GM23338 (cell line): ENCODE results near the gene ADAMTS17.

Source experiments
- CREB1 ChIP-seq: fragments of 250-450 bp; sonication (Bioruptor Pico); IDR thresholded peaks from 2 replicates; pipeline ENCODE4 v1.5.0; 2020; ENCODE audit warnings: low read depth, mild to moderate bottlenecking, moderate library complexity
- EZH2 ChIP-seq: fragments of 200-600 bp; sonication (generic); IDR thresholded peaks from one replicate; pipeline ENCODE4 v1.8.0; 2017; ENCODE audit warnings: antibody characterized with exemption, mild to moderate bottlenecking, low read depth; ENCODE audit not compliant: unreplicated experiment
- EZH2phosphoT487 ChIP-seq: fragments of 200-600 bp; sonication (generic); IDR thresholded peaks from one replicate; pipeline ENCODE4 v1.8.1; 2018; ENCODE audit warnings: antibody characterized with exemption; ENCODE audit not compliant: unreplicated experiment
- JUNB ChIP-seq: IDR thresholded peaks from one replicate; pipeline ENCODE4 v1.6.1; 2016; ENCODE audit warnings: antibody characterized with exemption; ENCODE audit not compliant: unreplicated experiment
- POLR2AphosphoS5 ChIP-seq: IDR thresholded peaks from 2 replicates; pipeline ENCODE4 v1.6.1; 2016; ENCODE audit warnings: antibody characterized with exemption, low read depth
- ZNF331 ChIP-seq: fragments of 250-450 bp; sonication (Bioruptor Pico); IDR thresholded peaks from 2 replicates; pipeline ENCODE4 v1.5.0; 2020; ENCODE audit warnings: low read depth, mild to moderate bottlenecking, moderate library complexity
- TF ChIP-seq, protein P1 (sequence below), 2 experiments: fragments of 200-600 bp in 1 of 2; sonication (generic) in 1 of 2; conservative IDR thresholded peaks; 2 replicates each; pipeline versions ENCODE4 v1.5.1 to v1.6.1; 2016 to 2017; ENCODE audit warnings: antibody characterized with exemption in 2 of 2, low read depth in 2 of 2, mild to moderate bottlenecking in 2 of 2, moderate library complexity in 1 of 2
- TF ChIP-seq, protein P2 (sequence below): IDR thresholded peaks from one replicate; pipeline ENCODE4 v1.6.1; 2018; ENCODE audit warnings: antibody characterized with exemption; ENCODE audit not compliant: unreplicated experiment

DNA sequence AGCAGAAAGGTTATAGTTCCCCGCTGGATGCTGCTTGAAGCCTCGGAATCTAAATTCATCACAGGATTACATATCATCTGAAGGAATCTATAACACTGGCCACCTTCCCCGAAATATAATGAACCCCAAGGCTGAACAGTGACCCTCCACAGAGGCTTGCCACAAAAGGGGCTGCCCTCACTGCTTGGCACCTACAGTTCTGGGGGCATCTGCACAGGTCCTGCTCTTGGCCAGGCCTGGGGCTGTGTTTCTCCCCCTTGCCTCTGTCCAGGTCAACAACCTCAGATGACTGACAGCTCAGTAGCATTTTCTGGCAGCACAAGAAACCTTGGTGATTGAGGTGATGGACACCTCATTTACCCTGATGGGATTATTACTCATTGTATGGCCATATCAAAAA is 1.5 kb upstream of the ADAMTS17 start:
- TF ChIP-seq, protein P1, sequence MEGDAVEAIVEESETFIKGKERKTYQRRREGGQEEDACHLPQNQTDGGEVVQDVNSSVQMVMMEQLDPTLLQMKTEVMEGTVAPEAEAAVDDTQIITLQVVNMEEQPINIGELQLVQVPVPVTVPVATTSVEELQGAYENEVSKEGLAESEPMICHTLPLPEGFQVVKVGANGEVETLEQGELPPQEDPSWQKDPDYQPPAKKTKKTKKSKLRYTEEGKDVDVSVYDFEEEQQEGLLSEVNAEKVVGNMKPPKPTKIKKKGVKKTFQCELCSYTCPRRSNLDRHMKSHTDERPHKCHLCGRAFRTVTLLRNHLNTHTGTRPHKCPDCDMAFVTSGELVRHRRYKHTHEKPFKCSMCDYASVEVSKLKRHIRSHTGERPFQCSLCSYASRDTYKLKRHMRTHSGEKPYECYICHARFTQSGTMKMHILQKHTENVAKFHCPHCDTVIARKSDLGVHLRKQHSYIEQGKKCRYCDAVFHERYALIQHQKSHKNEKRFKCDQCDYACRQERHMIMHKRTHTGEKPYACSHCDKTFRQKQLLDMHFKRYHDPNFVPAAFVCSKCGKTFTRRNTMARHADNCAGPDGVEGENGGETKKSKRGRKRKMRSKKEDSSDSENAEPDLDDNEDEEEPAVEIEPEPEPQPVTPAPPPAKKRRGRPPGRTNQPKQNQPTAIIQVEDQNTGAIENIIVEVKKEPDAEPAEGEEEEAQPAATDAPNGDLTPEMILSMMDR (conservative IDR thresholded peaks at IDR 0.05; ENCODE audit: low read depth in 2 of 2), result no peak
- TF ChIP-seq ZNF331 (CRISPR knock-in tag), result no peak
- TF ChIP-seq JUNB, result no peak
- TF ChIP-seq EZH2phosphoT487, result no peak
- TF ChIP-seq POLR2AphosphoS5, result no peak
- TF ChIP-seq, protein P2, sequence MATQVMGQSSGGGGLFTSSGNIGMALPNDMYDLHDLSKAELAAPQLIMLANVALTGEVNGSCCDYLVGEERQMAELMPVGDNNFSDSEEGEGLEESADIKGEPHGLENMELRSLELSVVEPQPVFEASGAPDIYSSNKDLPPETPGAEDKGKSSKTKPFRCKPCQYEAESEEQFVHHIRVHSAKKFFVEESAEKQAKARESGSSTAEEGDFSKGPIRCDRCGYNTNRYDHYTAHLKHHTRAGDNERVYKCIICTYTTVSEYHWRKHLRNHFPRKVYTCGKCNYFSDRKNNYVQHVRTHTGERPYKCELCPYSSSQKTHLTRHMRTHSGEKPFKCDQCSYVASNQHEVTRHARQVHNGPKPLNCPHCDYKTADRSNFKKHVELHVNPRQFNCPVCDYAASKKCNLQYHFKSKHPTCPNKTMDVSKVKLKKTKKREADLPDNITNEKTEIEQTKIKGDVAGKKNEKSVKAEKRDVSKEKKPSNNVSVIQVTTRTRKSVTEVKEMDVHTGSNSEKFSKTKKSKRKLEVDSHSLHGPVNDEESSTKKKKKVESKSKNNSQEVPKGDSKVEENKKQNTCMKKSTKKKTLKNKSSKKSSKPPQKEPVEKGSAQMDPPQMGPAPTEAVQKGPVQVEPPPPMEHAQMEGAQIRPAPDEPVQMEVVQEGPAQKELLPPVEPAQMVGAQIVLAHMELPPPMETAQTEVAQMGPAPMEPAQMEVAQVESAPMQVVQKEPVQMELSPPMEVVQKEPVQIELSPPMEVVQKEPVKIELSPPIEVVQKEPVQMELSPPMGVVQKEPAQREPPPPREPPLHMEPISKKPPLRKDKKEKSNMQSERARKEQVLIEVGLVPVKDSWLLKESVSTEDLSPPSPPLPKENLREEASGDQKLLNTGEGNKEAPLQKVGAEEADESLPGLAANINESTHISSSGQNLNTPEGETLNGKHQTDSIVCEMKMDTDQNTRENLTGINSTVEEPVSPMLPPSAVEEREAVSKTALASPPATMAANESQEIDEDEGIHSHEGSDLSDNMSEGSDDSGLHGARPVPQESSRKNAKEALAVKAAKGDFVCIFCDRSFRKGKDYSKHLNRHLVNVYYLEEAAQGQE, result no peak
- TF ChIP-seq EZH2, result no peak
- no peak for TF ChIP-seq CREB1
